ENCODE results near the gene HOXB4.

Gene HOXB4

DNA sequence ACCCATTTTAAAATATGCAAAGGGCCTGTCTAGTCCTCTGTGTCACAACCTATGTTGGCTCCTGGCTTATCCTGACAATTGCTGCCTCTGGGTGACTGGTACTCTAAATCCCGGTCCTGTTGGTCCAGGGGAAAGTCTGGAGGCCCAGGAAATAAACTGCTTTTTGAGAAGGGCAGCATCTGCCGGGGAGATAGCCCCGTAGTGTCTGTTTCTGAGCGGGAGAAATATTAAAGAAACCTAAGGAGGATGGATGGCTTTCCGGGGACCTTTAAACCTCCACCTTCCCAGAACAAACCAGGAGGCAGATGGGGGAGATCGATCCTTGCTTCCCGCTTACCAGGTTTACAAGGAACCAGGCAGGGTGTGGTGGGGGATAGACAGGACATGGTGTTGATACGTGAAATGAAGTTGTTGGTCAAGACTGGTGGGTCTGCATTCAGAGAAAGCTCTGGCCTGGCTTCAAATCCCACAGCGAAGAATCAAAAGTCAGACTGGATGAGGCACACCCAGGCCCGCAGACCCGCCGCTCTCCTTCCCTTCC, 37.0 kb downstream of the HOXB4 start:
- no peak for TF ChIP-seq EZH2 (optimal IDR thresholded peaks at IDR 0.05; ENCODE audit: low read depth, low read length)
- TF ChIP-seq, protein P1, sequence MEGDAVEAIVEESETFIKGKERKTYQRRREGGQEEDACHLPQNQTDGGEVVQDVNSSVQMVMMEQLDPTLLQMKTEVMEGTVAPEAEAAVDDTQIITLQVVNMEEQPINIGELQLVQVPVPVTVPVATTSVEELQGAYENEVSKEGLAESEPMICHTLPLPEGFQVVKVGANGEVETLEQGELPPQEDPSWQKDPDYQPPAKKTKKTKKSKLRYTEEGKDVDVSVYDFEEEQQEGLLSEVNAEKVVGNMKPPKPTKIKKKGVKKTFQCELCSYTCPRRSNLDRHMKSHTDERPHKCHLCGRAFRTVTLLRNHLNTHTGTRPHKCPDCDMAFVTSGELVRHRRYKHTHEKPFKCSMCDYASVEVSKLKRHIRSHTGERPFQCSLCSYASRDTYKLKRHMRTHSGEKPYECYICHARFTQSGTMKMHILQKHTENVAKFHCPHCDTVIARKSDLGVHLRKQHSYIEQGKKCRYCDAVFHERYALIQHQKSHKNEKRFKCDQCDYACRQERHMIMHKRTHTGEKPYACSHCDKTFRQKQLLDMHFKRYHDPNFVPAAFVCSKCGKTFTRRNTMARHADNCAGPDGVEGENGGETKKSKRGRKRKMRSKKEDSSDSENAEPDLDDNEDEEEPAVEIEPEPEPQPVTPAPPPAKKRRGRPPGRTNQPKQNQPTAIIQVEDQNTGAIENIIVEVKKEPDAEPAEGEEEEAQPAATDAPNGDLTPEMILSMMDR (IDR thresholded peaks at IDR 0.05; ENCODE audit: low read length) = no peak
- TF ChIP-seq EZH2phosphoT487 (IDR thresholded peaks at IDR 0.05; ENCODE audit: low read length) = no peak

DNA sequence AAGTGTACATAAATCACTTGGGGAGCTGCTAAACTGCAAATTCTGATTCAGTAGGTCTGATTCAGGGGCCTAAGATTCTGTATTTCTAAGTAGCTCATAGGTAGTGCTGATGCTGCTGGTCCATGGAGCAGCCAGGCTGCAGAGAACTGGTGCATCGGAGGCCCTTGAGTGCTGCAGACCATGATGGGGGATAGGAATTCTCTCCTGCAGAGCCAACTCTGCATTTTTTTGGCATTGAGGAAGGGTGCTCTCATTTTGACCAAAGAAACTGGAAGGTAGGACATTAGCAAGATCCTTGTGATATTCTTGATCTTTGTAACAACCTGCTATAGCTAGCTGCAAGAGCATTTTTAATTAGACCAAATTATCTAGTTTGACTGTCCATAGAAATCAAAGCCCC, 37.9 kb downstream of the HOXB4 start:
- no peaks in the 10 kb centered on the region for H3K79me2 ChIP-seq (ENCODE audit: low read length)
- TF ChIP-seq, protein P1 (IDR thresholded peaks at IDR 0.05; ENCODE audit: low read length) = no peak
- TF ChIP-seq EZH2 (optimal IDR thresholded peaks at IDR 0.05; ENCODE audit: low read depth, low read length) = no peak
- no peak for TF ChIP-seq EZH2phosphoT487 (IDR thresholded peaks at IDR 0.05; ENCODE audit: low read length)
- no peaks in the 10 kb centered on the region for H4K20me1 ChIP-seq (ENCODE audit: insufficient read depth, low read length)
- no peak overlapping the region for H3K9ac ChIP-seq (ENCODE audit: low read length)
- no peaks in the 10 kb centered on the region for H3F3A ChIP-seq (ENCODE audit: insufficient read depth, low read length)
- H3K9me2 ChIP-seq (replicated peaks; ENCODE audit: insufficient read depth, low read length) = no peaks in the 10 kb centered on the region
- H3K4me2 ChIP-seq (ENCODE audit: low read depth, low read length) = no peak overlapping the region
- no peaks in the 10 kb centered on the region for H3K9me3 ChIP-seq (replicated peaks; ENCODE audit: insufficient read depth, low read length)
- DNase-seq = no peak
- H3K27me3 ChIP-seq (replicated peaks; ENCODE audit: insufficient read depth, low read length) = peaks cover 16% of the 10 kb centered on the region
- H3K27ac ChIP-seq (ENCODE audit: low read length) = no peak overlapping the region
- H3K4me1 ChIP-seq (ENCODE audit: low read length) = peaks cover 5% of the 10 kb centered on the region; the same call in 1 of the 2 replicates
- H3K4me3 ChIP-seq (ENCODE audit: low read length) = no peak overlapping the region
- no peaks in the 10 kb centered on the region for H3K36me3 ChIP-seq (replicated peaks; ENCODE audit: insufficient read depth, low read length)
- no peak overlapping the region for H2AFZ ChIP-seq (ENCODE audit: low read length)

More for the DNA sequence above, 37.0 kb downstream of the HOXB4 start:
- H3K9ac ChIP-seq (ENCODE audit: low read length) = no peak overlapping the region
- H3K79me2 ChIP-seq (ENCODE audit: low read length) = no peaks in the 10 kb centered on the region
- H3K4me1 ChIP-seq (ENCODE audit: low read length) = peaks cover 5% of the 10 kb centered on the region; the same call in 1 of the 2 replicates
- DNase-seq = no peak
- no peaks in the 10 kb centered on the region for H4K20me1 ChIP-seq (ENCODE audit: insufficient read depth, low read length)
- H2AFZ ChIP-seq (ENCODE audit: low read length) = no peak overlapping the region
- no peaks in the 10 kb centered on the region for H3K36me3 ChIP-seq (replicated peaks; ENCODE audit: insufficient read depth, low read length)
- H3F3A ChIP-seq (ENCODE audit: insufficient read depth, low read length) = no peaks in the 10 kb centered on the region
- H3K9me2 ChIP-seq (replicated peaks; ENCODE audit: insufficient read depth, low read length) = no peaks in the 10 kb centered on the region
- H3K4me3 ChIP-seq (ENCODE audit: low read length) = no peak overlapping the region
- no peak overlapping the region for H3K4me2 ChIP-seq (ENCODE audit: low read depth, low read length)
- no peak overlapping the region for H3K27ac ChIP-seq (ENCODE audit: low read length)
- H3K27me3 ChIP-seq (replicated peaks; ENCODE audit: insufficient read depth, low read length) = peaks cover 16% of the 10 kb centered on the region
- H3K9me3 ChIP-seq (replicated peaks; ENCODE audit: insufficient read depth, low read length) = no peaks in the 10 kb centered on the region

DNA sequence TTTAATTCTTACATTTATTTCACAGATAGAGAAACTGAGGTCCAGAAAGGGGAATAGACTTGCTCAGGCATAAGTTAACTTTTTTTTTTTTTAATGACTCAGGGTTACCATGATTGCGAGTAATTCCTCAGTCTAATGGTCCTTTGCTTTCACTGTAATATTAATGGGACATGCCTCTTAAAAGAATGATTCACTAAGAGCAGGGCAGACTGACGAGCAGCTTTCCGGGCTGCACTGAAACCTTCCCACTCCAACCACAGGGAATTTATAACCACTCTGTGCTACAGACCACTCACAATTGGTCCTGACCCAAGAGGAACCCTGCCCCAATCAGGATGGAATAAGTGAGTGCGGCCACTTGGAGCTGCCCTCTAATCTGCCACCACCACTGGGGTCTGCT, 39.0 kb downstream of the HOXB4 start:
- no peaks in the 10 kb centered on the region for H3K36me3 ChIP-seq (replicated peaks; ENCODE audit: insufficient read depth, low read length)
- TF ChIP-seq EZH2phosphoT487 (IDR thresholded peaks at IDR 0.05; ENCODE audit: low read length) (no peak), EZH2 (optimal IDR thresholded peaks at IDR 0.05; ENCODE audit: low read depth, low read length) (no peak)
- TF ChIP-seq, protein P1 (IDR thresholded peaks at IDR 0.05; ENCODE audit: low read length) = no peak
- no peak overlapping the region for H3K4me2 ChIP-seq (ENCODE audit: low read depth, low read length)
- peaks cover 5% of the 10 kb centered on the region; the same call in 1 of the 2 replicates for H3K4me1 ChIP-seq (ENCODE audit: low read length)
- no peaks in the 10 kb centered on the region for H3K9me2 ChIP-seq (replicated peaks; ENCODE audit: insufficient read depth, low read length)
- no peaks in the 10 kb centered on the region for H4K20me1 ChIP-seq (ENCODE audit: insufficient read depth, low read length)
- DNase-seq = no peak
- no peaks in the 10 kb centered on the region for H3K9me3 ChIP-seq (replicated peaks; ENCODE audit: insufficient read depth, low read length)
- H3K27me3 ChIP-seq (replicated peaks; ENCODE audit: insufficient read depth, low read length) = peaks cover 16% of the 10 kb centered on the region
- no peaks in the 10 kb centered on the region for H3K79me2 ChIP-seq (ENCODE audit: low read length)
- H3F3A ChIP-seq (ENCODE audit: insufficient read depth, low read length) = no peaks in the 10 kb centered on the region
- H2AFZ ChIP-seq (ENCODE audit: low read length) = no peak overlapping the region
- H3K4me3 ChIP-seq (ENCODE audit: low read length) = no peak overlapping the region
- no peak overlapping the region for H3K27ac ChIP-seq (ENCODE audit: low read length)
- H3K9ac ChIP-seq (ENCODE audit: low read length) = no peak overlapping the region

All from MM.1S (cell line).